GM12874 (cell line): ENCODE results near the gene HDAC4.

Experiments
- TF ChIP-seq, protein P1 (sequence below): IDR thresholded peaks from 2 replicates; pipeline ENCODE4 v1.5.1; 2011; ENCODE audit warnings: low read depth, mild to moderate bottlenecking, control low read depth, low read length, moderate library complexity; ENCODE audit not compliant: insufficient read depth

Gene HDAC4

DNA sequence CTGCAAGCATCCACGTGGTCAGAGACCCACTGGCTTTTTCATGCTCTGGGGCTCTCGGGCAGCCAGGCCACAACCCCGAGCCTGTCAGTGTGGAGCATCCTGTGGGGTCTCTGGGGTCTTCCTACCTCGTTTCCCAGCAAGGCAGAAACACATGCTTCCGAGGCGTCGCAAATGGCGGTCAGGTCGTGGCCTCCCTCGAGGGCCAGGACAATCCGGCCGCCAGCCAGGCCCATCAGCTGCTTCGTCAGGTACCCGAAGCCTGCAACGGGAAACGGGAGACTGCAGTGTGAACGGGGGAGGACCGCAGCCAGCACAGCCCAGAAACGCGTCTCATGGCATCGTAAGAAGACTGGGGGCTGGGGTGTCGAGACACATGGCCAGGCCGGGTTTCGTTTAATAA, 334.2 kb downstream of the HDAC4 start:
- TF ChIP-seq, protein P1, sequence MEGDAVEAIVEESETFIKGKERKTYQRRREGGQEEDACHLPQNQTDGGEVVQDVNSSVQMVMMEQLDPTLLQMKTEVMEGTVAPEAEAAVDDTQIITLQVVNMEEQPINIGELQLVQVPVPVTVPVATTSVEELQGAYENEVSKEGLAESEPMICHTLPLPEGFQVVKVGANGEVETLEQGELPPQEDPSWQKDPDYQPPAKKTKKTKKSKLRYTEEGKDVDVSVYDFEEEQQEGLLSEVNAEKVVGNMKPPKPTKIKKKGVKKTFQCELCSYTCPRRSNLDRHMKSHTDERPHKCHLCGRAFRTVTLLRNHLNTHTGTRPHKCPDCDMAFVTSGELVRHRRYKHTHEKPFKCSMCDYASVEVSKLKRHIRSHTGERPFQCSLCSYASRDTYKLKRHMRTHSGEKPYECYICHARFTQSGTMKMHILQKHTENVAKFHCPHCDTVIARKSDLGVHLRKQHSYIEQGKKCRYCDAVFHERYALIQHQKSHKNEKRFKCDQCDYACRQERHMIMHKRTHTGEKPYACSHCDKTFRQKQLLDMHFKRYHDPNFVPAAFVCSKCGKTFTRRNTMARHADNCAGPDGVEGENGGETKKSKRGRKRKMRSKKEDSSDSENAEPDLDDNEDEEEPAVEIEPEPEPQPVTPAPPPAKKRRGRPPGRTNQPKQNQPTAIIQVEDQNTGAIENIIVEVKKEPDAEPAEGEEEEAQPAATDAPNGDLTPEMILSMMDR: no peak

DNA sequence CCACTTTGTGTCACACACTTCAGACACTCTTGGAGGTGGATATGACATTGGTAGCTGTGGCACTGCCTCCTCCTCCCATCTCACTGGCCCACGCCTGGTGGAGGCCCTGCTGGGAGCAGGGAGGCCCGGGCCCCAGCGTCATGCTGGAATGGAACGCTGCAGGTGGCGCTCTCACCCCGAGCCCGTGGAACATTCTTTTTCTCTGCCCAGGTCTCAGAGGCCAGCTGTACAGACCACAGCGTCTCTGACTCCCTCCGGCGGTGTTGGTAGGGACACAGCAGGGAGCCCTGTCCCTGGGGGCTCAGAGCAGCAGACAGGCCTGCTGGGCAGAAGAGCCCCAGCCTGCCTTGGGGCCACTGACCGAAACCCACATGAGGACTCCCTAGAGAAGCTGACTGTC, 334.9 kb downstream of the HDAC4 start:
- TF ChIP-seq, protein P1: no peak

DNA sequence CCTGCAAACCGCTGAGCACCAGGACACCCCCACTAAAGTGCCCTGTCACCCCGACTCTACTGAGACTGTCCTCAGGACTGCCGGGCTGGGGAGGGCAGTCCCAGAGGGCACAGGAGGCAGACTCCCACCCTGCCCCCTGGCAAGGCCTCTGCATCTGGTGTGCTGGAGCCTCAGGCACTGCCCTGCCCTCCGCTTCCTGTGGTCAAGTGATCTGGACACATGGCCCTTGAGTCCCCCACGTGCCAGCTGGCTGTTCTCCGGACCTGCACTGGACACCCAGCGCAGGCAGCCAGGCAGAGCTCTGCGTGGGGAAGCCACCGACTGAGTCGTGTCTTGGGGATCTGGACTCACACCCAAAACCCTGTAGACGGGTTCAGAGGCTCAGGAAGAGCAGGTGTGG, 335.3 kb downstream of the HDAC4 start:
- TF ChIP-seq, protein P1: no peak

DNA sequence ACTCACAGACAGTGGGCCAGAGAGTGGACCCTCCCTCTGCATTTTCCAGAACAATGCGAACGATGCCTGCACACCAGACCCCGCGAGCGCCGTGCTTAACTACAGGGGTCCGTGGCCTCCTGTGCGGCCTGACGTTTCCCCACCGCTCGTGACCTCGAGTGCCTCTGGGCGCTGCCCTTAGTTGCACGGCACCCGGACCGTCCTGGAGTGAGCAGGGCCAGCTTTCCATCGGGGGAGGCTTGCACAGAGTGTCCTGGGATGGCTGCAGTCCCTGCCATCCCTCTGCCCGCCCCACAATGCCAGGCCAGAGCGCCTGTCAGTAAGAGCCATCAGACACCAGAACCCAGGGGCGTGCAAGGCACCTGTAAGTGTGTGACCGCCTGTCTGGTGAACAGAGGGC, 335.9 kb downstream of the HDAC4 start:
- TF ChIP-seq, protein P1: no peak

DNA sequence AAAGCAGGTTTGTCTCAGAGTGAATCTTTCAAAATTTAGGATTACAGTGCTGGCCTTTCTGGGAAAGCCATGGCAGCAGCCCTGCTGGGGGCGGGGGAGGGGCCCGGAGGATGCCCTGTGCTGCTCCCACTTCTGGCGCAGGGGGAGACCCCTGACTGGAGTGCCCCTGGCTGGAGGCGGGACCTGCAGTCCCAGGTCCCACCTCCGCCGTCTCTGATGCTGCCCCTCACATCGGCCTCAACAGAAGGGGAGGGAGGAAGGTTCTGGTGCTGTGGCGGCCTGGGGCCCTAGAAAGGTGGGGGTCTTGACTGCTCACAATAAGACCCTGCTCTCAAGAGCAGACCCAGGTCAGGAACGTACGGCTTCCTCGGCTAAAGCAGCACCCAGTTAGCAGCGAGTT, 336.6 kb downstream of the HDAC4 start:
- TF ChIP-seq, protein P1: no peak

DNA sequence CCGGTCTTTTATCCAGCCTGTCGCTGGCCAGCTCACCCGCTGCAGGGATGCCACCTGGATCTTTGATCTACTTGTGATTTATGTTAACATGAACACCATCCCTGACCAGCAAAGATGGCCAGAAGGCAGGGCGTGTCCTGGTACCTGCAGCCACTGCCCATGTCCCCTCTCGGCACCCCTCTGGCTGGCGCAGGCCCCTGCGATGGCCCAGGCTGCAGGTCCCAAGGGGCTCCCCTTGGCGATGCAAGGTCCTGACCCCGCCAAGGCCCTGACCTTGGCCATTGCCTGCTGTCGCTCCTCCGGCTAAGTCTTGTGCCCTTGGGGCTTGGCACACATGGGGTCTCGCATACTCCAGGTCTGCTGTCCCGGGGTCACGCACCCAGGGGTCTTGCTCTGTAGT, 338.1 kb downstream of the HDAC4 start:
- TF ChIP-seq, protein P1: no peak

DNA sequence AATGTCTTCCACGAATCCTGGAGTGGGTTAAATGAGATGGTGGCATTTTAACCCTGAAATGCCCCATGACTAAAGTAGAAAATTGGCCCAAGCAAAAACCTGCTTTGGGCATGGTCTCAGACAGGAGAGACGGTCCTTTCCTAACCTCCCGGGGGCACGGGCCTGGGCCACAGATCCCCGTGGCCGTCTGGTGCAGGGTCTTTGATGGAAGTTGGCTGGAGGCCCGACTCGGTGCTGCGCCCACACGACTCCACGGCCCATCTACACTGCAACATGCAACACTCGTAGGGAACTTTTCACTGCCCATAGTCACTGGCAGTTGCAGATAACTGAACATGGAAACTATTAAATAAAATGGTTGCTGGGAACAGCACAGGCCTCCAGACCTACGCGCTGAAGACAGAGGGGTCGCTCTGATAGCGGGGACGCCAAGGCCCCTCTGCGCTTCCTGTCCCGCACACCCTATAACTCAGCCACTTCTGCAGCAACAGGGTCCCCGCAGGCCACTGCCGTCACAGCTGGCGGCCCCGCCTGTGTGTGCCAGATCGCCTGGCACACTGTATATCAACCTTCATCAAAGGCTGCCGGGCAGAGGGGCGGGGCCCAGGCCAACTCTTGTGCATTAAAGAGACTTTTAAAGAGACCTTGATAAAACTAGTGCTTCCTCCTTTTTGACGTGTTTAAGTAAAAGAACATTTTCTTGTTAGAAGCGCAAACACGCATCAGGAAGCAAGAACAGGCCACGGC, 338.8 kb downstream of the HDAC4 start:
- TF ChIP-seq, protein P1: no peak
